CD4-positive, alpha-beta T cell treated with Interferon gamma for 1 hour (primary cell): ENCODE results near the gene TUBB.
"Not testable (repeated sequence)": the region's sequence is repeated elsewhere in the genome, so short reads cannot be mapped to it uniquely, and the experiment has no call there.

Source experiments
- DNase-seq: peaks from one replicate; pipeline ENCODE4 v3.0.0-alpha.2; 2020

Gene TUBB

GRCh38 chr6:30687659-30688431, 32.3 kb upstream of the TUBB start:
- DNase-seq, result no peak

- peak; percentile 40 for DNase-seq
These were observed 31.6 kb upstream of the TUBB start for GRCh38 chr6:30688569-30688968.

GRCh38 chr6:30689022-30689865, 30.9 kb upstream of the TUBB start:
- no peak for DNase-seq

GRCh38 chr6:30689985-30690384, 30.2 kb upstream of the TUBB start:
- DNase-seq, result no peak

DNA sequence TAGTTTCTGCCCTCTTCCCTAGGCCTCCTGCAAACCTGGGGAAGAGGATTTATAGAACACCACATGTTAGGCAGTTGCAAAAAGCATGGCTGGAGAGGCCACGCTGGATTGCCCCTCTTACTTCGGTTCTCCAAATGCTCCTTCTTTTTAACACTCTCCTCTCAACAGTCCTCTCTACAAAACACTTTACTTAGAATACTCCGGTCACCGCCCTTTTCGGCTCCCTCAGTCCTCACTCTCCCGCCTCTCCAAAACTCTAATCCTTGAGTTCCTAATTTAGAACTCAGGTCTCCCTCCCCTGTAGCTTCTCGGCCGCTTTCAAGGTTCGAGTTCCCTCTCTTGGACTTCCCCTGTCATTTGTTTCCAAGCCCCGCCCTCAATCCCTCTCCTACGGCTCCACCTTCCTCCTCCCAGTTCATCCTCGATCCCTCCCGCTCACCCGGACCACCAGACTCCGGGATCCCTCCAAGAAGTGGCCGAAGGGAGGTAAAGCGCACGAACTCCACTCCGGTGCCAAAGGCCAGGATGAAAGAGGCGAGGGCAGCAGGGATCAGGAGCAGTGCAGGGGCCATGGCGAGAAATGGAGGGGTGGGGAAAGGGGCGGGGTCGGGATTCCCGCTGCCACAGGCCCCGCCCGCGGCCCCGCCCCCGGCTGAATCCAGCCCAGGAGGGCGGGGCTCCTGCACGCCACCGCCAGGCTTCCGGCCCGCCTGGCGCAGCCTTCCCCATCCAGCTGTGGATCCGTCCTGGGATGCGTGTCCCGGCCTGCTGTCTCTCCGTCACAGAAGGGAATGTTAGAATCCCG, 29.5 kb upstream of the TUBB start, which contains the start of gene NRM:
NRM (minus strand) TSS at position 582 of the 805 bp plus-strand sequence; CDS start at position 572, 10 bp downstream.
- peak; percentile 62 for DNase-seq

DNA sequence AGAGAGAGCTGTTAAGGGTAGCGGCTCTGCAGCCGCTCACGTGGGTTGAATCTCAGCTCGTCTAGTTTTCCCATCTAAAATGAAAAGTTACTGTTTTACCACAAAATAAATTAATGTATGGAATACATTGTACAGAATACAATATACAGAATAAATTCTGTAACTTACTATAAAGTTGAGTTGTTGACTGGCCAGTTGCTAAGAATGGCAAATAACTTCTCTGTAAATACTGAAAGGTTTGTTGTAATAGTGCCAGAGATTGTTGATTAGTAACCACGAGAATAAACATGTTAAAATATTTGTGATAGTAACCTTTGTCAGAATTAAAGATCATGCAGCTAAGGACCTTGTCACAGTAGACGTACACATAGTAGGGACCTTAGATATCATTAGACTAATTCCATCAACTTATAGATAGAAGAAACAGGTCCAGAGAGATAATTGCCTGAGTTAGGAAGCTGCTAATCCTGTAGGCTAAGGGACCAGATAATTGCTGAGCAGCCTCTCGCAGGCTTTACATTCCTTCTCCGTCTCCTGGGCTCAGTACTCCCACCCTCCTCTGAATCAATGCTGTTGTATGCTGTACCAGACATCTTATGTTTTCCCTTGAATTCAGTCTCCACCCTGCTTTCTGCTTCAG, 28.8 kb upstream of the TUBB start:
- no peak for DNase-seq

DNA sequence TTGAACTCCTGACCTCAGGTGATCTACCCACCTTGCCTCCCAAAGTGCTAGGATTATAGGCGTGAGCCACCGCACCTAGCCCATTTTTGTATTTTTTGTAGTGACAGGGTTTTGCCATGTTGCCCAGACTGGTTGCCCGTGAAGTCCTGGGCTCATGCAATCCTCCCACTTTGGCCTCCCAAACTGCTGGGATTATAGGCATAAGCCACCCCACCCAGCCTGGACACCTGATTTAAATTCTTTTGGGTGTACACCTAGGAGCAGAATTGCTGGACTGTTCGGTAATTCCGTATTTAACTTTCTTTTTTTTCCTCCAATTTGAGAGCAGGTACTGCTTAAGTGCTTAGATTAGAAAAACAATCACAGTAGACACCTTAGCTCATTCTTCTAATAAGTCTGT, 23.7 kb upstream of the TUBB start:
- no peak for DNase-seq

DNA sequence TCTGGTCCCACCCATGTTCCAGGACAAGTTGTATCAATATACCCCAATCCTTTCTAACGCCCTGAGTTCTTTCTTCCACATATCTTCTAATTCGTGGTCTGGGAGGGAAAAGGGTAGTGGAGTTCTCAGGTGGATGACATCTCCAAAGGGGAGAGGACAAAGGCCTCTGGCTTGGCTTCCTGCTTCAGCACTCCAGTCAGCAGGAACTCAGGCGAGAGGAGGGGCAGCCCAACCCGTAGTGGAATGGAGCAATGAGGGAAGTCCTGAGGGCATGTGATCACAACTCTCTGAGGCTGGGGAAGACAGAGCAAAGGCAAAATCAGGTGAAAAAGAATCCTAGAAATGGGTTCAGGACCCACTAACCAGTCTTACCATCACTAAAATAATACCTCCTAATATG, 19.8 kb upstream of the TUBB start:
- DNase-seq, result no peak

DNA sequence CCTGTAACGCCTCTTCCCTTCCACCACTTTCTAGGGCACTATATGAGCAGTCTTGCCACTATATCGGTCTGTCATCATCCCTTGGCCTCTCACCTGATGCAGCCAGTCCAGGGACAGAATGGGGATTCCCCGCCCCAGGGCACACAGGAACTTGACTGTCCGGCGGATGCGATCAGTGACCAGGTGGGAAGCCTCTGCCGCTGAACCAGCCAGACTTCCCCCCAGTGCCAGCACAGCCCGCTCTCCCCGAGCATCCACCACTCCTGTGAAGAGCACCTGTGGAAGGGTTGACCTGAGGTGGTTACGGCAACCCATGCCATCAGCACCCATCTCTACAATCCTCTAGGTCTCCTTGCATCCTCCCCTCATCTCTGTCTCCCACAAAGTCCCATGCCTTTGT, 17.1 kb upstream of the TUBB start:
- no peak for DNase-seq

GRCh38 chr6:30703821-30704220, 16.3 kb upstream of the TUBB start:
- no peak for DNase-seq

GRCh38 chr6:30705620-30706019, 14.5 kb upstream of the TUBB start:
- DNase-seq, result no peak

DNA sequence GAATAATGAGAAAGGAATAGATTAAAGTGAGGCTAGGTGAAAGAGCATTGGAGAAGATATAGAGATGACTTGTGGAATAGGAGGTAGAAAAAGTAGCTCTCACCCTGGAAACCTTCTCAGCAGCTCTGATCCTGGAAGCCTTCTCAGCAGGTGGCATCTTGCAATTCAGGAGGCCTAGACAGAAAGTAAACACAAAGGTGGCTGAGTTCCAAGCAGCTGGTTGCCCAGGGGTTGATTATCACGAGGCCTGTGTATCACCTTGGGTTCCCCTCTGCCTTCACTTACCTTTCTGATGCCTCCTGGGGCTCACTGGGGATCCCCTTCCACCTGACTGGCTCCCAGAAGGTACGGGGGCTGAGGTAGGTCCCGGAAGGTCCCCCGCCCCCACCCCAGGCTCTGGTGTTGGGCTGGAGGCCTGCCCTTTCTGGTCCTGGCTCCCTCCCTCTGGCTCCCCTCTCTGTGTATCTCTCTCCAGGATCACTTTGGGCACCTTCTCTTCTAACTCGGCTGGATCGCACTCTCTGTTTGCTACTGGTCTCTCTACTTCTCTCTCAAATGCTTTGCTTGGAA, 12.8 kb upstream of the TUBB start:
- DNase-seq, result no peak

DNA sequence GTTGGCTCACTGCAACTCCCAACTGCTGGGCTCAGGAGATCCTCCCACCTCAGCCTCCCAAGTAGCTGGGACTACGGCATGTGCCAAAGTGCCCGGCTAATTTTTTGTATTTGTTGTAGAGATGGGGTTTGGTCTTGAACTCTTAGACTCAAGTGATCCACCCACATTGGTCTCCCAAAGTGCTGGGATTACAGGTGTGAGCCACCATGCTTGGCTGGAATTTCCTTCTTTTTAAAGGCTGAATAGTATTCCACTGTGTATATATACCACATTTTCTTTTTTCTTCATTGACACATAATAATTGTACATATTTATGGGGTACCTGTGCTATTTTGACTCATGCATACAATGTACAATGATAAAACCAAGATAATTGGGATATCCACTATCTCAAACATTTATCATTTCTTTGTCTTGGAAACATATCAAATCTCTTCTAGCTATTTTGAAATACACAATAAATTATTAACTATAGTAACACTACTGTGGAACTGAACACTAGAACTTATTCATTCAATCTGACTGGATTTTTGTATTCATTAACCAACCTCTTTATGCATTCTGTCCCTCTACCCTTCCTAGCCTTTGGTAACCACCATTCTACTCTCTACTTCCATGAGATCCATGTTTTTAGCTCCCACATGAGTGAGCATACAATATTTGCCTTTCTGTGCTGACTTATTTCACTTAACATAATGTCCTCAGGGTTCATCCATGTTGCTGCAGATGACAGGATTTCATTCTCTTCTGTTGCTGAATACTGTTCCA, 10.9 kb upstream of the TUBB start:
- DNase-seq, result no peak

GRCh38 chr6:30711758-30712380, 8.3 kb upstream of the TUBB start:
- no peak for DNase-seq

DNA sequence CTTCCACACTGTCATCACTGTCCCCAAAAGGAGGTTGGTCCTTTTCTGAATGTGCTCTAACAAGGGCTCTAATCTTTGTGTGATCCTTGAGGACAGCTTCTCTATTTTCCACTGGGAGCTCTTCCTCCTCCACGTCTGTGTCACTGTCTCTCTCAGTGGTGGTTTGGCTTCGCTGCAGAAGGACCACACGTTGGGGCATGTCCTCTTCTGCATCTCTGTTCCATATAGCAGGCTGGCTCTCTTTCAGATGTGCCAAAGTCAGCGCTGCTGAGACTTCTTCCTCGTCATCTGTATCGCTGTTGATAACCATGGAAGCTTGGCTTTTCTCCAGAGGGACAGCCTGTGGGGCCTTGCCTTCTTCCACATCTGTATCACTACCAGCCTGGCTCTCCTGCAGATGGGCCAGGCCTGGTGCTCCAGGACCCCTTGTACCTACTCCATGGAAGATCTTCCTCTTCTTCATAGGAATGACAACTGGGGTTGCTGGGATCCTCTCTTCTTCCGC, 7.7 kb upstream of the TUBB start:
- DNase-seq, result no peak

GRCh38 chr6:30714263-30714662, 5.9 kb upstream of the TUBB start:
- DNase-seq, result no peak

DNA sequence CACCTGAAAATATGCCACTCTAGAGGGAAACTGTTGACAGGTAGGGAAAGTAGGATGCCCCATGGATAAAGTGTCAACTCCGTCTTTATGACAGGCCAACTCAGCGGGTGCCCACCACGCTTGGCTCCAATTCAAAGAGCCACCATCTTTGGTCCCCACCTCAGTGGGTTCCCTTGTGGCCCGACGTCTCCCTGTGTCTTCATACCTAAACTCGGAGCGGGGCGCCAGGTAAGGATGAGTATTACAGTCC, 3.3 kb upstream of the TUBB start:
- DNase-seq, result no peak

- peak; percentile 100 for DNase-seq
These were observed 2.9 kb upstream of the TUBB start, which contains the start of gene MDC1 for GRCh38 chr6:30717129-30717844. MDC1 (minus strand) TSS chr6:30717281; CDS start chr6:30715175, 2,106 bp downstream.

DNA sequence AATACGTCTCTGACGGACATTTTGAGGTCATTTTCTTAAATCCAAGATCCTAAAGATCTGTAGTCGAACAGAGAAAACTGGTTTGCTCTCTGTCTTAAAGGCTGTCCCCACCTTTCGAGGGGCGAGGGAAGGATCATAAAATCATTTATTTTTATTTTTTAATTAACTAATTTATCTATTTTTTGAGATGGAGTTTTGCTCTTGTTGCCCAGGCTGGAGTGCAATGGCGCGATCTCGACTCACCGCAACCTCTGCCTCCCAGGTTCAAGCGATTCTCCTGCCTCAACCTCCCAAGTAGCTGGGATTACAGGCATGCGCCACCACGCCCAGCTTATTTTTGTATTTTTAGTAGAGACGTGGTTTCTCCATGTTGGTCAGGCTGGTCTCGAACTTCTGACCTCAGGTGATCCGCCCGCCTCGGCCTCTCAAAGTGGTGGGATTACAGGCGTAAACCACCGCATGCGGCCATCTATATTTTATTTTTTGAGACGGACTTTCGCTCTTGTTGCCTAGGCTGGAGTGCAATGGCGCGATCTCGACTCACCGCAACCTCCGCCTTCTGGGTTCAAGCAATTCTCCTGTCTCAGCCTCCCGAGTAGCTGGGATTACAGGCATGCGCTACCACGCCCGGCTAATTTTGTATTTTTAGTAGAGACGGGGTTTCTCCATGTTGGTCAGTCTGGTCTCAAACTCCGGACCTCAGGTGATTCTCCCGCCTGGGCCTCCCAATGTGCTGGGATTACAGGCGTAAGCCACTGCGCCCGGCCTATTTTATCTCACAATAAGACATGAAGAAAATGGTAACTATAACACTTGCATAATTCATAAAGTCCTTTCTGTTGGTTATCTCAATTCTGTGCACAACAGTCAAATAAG, 2.1 kb upstream of the TUBB start:
- DNase-seq, result not testable (repeated sequence)
